Measurements from ENCODE around the gene CENPS. TPM values are rescaled to one million over a fixed set of nuclear protein-coding genes. Genes with fewer than 3 reads are reported as not detected.

Gene CENPS
- total RNA-seq, 1 experiment from 2014 or later, result 19.0 TPM

GRCh38 chr1:10428984-10429383 lies 1.2 kb upstream of the CENPS start:
- POLR2A ChIA-PET, result interaction anchor here (0.7 to 4.8 kb wide), 5 partner anchors 28 to 486 kb away, joined by 3 to 73 read pairs (median 3); partner anchors contain the start of genes LZIC and NMNAT1

DNA sequence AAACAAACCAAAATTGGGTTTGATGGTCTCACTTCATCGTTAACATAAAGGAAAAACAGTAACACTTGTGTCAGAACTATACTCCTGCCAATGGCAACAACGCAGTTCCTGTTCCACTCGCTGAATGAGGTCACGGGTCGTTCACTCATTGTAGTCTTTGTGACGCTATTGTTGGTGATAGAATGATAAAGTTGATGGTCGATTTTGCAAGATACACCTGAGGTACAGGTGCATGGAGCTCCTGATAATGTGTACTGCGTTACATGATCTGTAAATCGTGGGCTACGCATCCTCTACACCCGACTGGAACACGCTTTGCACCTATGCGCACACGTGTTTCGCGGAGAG lies 391 bp upstream of the CENPS start:
- POLR2A ChIA-PET, result interaction anchor here (0.6 to 4.8 kb wide), 9 partner anchors 20 to 237 kb away, joined by 3 to 73 read pairs (median 5); partner anchors contain the start of genes CORT, PEX14 and PGD
- peak overlapping the region; percentile 87 for H3K27ac Mint-ChIP-seq (ENCODE audit: low read depth, unreplicated experiment)
- TSS peak; percentile 45 for BruUV-seq (replicated peaks)

More at GRCh38 chr1:10428984-10429383, 1.2 kb upstream of the CENPS start:
- no TSS peak for BruUV-seq (replicated peaks)
- Mint-ChIP-seq H3K9me3 (ENCODE audit: unreplicated experiment) (no peaks in the 10 kb centered on the region), H3K36me3 (ENCODE audit: insufficient read depth, unreplicated experiment) (peaks cover 5% of the 10 kb centered on the region), H3K27ac (ENCODE audit: low read depth, unreplicated experiment) (no peak overlapping the region), H3K4me1 (ENCODE audit: insufficient read depth, unreplicated experiment) (peaks cover 10% of the 10 kb centered on the region), H3K4me3 (ENCODE audit: unreplicated experiment) (peak overlapping the region; percentile 89), H3K27me3 (ENCODE audit: insufficient read depth, unreplicated experiment) (no peaks in the 10 kb centered on the region)
- CTCF ChIA-PET, result interaction anchor here (0.5 to 8.2 kb wide), 23 partner anchors 9 to 803 kb away, joined by 3 to 119 read pairs (median 4); partner anchors contain the start of genes CORT and KIF1B
- TF ChIP-seq, protein P1, sequence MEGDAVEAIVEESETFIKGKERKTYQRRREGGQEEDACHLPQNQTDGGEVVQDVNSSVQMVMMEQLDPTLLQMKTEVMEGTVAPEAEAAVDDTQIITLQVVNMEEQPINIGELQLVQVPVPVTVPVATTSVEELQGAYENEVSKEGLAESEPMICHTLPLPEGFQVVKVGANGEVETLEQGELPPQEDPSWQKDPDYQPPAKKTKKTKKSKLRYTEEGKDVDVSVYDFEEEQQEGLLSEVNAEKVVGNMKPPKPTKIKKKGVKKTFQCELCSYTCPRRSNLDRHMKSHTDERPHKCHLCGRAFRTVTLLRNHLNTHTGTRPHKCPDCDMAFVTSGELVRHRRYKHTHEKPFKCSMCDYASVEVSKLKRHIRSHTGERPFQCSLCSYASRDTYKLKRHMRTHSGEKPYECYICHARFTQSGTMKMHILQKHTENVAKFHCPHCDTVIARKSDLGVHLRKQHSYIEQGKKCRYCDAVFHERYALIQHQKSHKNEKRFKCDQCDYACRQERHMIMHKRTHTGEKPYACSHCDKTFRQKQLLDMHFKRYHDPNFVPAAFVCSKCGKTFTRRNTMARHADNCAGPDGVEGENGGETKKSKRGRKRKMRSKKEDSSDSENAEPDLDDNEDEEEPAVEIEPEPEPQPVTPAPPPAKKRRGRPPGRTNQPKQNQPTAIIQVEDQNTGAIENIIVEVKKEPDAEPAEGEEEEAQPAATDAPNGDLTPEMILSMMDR (IDR thresholded peaks at IDR 0.05; ENCODE audit: unreplicated experiment), result no peak
- DNase-seq (ENCODE audit: unreplicated experiment), result no peak
- intact Hi-C loops (cut with micrococcal nuclease), result loop anchor here (1.0 to 5.0 kb wide), 3 partner anchors 52 to 562 kb away; partner anchors contain the start of gene KIF1B

GRCh38 chr1:10431070-10431730 lies 967 bp downstream of the CENPS start:
- H3K9me3 Mint-ChIP-seq (ENCODE audit: unreplicated experiment), result no peaks in the 10 kb centered on the region
- H3K4me3 Mint-ChIP-seq (ENCODE audit: unreplicated experiment), result peak overlapping the region; percentile 89
- BruUV-seq (replicated peaks), result TSS peak; percentile 75
- no peaks in the 10 kb centered on the region for H3K27me3 Mint-ChIP-seq (ENCODE audit: insufficient read depth, unreplicated experiment)
- peak; percentile 14 for DNase-seq (ENCODE audit: unreplicated experiment)
- peaks cover 10% of the 10 kb centered on the region for H3K4me1 Mint-ChIP-seq (ENCODE audit: insufficient read depth, unreplicated experiment)
- peaks cover 5% of the 10 kb centered on the region for H3K36me3 Mint-ChIP-seq (ENCODE audit: insufficient read depth, unreplicated experiment)
- intact Hi-C loops (cut with micrococcal nuclease), result loop anchor here (2.0 kb wide), 1 partner anchor 488 kb away; the partner anchor contains the start of genes LZIC and NMNAT1
- peak overlapping the region; percentile 87 for H3K27ac Mint-ChIP-seq (ENCODE audit: low read depth, unreplicated experiment)
- CTCF ChIA-PET, result interaction anchor here (0.5 to 8.2 kb wide), 11 partner anchors 11 to 1167 kb away, joined by 3 to 119 read pairs (median 6); no protein-coding TSS in a partner anchor
- TF ChIP-seq, protein P1 (IDR thresholded peaks at IDR 0.05; ENCODE audit: unreplicated experiment), result no peak
- POLR2A ChIA-PET, result interaction anchor here (0.6 to 4.8 kb wide), 15 partner anchors 18 to 544 kb away, joined by 3 to 73 read pairs (median 4); partner anchors contain the start of genes CORT, DFFA, KIF1B and PEX14

More for the DNA sequence above, 391 bp upstream of the CENPS start:
- Mint-ChIP-seq H3K9me3 (ENCODE audit: unreplicated experiment) (no peaks in the 10 kb centered on the region), H3K36me3 (ENCODE audit: insufficient read depth, unreplicated experiment) (peaks cover 5% of the 10 kb centered on the region), H3K4me1 (ENCODE audit: insufficient read depth, unreplicated experiment) (peaks cover 10% of the 10 kb centered on the region), H3K4me3 (ENCODE audit: unreplicated experiment) (peak overlapping the region; percentile 89), H3K27me3 (ENCODE audit: insufficient read depth, unreplicated experiment) (no peaks in the 10 kb centered on the region)
- no peak for DNase-seq (ENCODE audit: unreplicated experiment)
- intact Hi-C loops (cut with micrococcal nuclease), result loop anchor here (2.0 to 5.0 kb wide), 2 partner anchors 487 to 563 kb away; partner anchors contain the start of genes LZIC and NMNAT1
- TF ChIP-seq, protein P1 (IDR thresholded peaks at IDR 0.05; ENCODE audit: unreplicated experiment), result no peak
- CTCF ChIA-PET, result interaction anchor here (0.5 to 8.2 kb wide), 32 partner anchors 9 to 804 kb away, joined by 3 to 119 read pairs (median 4); partner anchors contain the start of genes KIF1B and PEX14
